ENCODE data around the gene CENPN.

GRCh38 chr16:81061307-81061640 is 54.3 kb downstream of the CENPN start:
- no peak for TF ChIP-seq MYC (IDR thresholded peaks at IDR 0.05; ENCODE audit: insufficient read depth, insufficient read length, insufficient replicate concordance, low read length, severe bottlenecking)
- TF ChIP-seq ZNF274 (IDR thresholded peaks at IDR 0.05; ENCODE audit: insufficient read depth, insufficient read length), result no peak
- TF ChIP-seq BACH1 (IDR thresholded peaks at IDR 0.05; ENCODE audit: borderline replicate concordance), result no peak
- no peak for TF ChIP-seq ZBTB40 (IDR thresholded peaks at IDR 0.05; ENCODE audit: borderline replicate concordance)
- TF ChIP-seq CTCF (IDR thresholded peaks at IDR 0.05 in 2 of 3, conservative IDR thresholded peaks at IDR 0.05 in 1 of 3; ENCODE audit: control insufficient read depth in 2 of 3, extremely low read depth in 1 of 3, insufficient read depth in 1 of 3, low read depth in 3 of 3, low read length in 3 of 3), result no peak
- TF ChIP-seq SIN3A (IDR thresholded peaks at IDR 0.05; ENCODE audit: low read depth, low read length), result no peak
- TF ChIP-seq EZH2 (IDR thresholded peaks at IDR 0.05; ENCODE audit: borderline replicate concordance, control insufficient read depth, low read depth, low read length), result no peak

Data from GM12878 (cell line).